ENCODE results near the gene PLAAT4.

The PLAAT4 gene

DNA sequence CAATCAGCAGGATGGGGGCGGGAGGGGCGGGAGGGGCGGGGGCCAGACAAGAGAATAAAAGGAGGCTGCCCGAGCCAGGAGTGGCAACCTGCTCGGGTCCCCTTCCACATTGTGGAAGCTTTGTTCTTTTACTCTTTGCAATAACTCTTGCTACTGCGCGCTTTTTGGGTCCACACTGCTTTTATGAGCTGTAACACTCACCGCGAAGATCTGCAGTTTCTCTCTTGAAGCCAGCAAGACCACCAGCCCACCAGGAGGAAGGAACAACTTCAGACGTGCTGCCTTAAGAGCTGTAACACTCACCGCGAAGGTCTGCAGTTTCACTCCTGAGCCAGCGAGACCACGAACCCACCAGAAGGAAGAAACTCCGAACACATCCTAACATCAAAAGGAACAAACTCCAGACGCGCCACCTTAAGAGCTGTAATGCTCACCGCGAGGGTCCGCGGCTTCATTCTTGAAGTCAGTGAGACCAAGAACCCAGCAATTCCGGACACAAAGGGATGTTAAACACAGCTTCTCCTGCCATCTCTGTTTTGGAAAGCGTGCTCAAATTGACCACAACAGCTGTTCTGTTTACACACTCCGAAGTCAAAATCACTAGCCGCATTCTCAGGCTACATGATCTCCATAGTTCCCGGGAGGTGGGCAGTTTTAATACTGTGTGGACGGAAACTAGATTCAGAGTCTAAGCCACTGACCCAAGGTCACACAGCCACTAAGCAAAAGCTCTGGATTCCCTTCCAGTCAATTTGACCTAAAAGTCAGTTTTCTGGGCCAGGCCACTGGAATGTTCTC, 14.7 kb downstream of the PLAAT4 start:
- TF ChIP-seq, protein P1, sequence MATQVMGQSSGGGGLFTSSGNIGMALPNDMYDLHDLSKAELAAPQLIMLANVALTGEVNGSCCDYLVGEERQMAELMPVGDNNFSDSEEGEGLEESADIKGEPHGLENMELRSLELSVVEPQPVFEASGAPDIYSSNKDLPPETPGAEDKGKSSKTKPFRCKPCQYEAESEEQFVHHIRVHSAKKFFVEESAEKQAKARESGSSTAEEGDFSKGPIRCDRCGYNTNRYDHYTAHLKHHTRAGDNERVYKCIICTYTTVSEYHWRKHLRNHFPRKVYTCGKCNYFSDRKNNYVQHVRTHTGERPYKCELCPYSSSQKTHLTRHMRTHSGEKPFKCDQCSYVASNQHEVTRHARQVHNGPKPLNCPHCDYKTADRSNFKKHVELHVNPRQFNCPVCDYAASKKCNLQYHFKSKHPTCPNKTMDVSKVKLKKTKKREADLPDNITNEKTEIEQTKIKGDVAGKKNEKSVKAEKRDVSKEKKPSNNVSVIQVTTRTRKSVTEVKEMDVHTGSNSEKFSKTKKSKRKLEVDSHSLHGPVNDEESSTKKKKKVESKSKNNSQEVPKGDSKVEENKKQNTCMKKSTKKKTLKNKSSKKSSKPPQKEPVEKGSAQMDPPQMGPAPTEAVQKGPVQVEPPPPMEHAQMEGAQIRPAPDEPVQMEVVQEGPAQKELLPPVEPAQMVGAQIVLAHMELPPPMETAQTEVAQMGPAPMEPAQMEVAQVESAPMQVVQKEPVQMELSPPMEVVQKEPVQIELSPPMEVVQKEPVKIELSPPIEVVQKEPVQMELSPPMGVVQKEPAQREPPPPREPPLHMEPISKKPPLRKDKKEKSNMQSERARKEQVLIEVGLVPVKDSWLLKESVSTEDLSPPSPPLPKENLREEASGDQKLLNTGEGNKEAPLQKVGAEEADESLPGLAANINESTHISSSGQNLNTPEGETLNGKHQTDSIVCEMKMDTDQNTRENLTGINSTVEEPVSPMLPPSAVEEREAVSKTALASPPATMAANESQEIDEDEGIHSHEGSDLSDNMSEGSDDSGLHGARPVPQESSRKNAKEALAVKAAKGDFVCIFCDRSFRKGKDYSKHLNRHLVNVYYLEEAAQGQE (IDR thresholded peaks at IDR 0.05; ENCODE audit: insufficient read depth in 1 of 2, low read depth in 2 of 2, low read length in 2 of 2), result no peak
- TF ChIP-seq SIN3A (IDR thresholded peaks at IDR 0.05; ENCODE audit: borderline replicate concordance, insufficient read depth, low read length) (no peak), POLR2AphosphoS5 (IDR thresholded peaks at IDR 0.05; ENCODE audit: low read depth, low read length) (no peak), TAF1 (IDR thresholded peaks at IDR 0.05; ENCODE audit: borderline replicate concordance, insufficient read depth, low read length) (no peak), FOXP2 (optimal IDR thresholded peaks at IDR 0.05; ENCODE audit: borderline replicate concordance, extremely low read depth, extremely low read length, insufficient read depth) (no peak)

DNA sequence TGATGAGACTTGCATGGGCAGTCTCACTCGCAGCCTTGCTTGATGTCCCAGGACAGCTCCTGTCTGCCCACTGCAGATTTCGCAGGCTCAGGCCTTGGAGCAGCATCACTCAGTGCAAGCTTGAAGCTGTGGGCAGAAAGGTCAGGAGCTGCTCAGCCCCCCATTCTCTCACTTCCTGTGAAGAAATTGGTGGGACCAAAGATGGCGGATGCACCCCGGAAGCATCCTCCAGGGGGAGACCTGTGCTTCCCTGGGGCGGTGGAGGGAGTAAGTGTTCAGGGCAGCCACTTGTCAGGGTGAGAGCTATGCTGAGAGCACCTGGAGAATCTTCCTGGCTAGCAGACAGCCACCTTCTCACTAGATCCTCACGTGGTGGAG, 15.3 kb downstream of the PLAAT4 start:
- TF ChIP-seq POLR2AphosphoS5 (IDR thresholded peaks at IDR 0.05; ENCODE audit: low read depth, low read length) (no peak), SIN3A (IDR thresholded peaks at IDR 0.05; ENCODE audit: borderline replicate concordance, insufficient read depth, low read length) (no peak), FOXP2 (optimal IDR thresholded peaks at IDR 0.05; ENCODE audit: borderline replicate concordance, extremely low read depth, extremely low read length, insufficient read depth) (no peak), TAF1 (IDR thresholded peaks at IDR 0.05; ENCODE audit: borderline replicate concordance, insufficient read depth, low read length) (no peak)
- TF ChIP-seq, protein P1 (IDR thresholded peaks at IDR 0.05; ENCODE audit: insufficient read depth in 1 of 2, low read depth in 2 of 2, low read length in 2 of 2), result no peak

DNA sequence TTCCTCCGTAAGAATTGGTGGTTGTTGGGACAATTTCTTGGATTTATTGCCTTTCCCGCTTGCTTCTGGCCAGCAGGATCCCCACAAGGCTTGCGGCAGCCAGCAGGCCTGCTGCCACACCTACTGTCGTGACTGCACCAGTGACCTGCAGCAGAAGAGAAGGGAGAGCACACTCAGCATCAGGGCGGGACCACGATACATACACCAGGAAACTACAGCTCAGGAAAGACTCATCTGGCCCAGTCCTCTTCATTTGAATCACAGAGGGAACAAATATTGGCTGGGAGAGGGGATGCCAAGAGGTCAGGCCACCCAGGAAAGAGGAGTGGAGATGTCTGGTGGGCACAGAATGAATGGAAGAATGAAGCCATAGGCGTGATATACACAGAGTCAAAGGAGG, 16.3 kb downstream of the PLAAT4 start:
- TF ChIP-seq SIN3A (IDR thresholded peaks at IDR 0.05; ENCODE audit: borderline replicate concordance, insufficient read depth, low read length) (no peak), POLR2AphosphoS5 (IDR thresholded peaks at IDR 0.05; ENCODE audit: low read depth, low read length) (no peak), FOXP2 (optimal IDR thresholded peaks at IDR 0.05; ENCODE audit: borderline replicate concordance, extremely low read depth, extremely low read length, insufficient read depth) (no peak), TAF1 (IDR thresholded peaks at IDR 0.05; ENCODE audit: borderline replicate concordance, insufficient read depth, low read length) (no peak)
- TF ChIP-seq, protein P1 (IDR thresholded peaks at IDR 0.05; ENCODE audit: insufficient read depth in 1 of 2, low read depth in 2 of 2, low read length in 2 of 2), result no peak

DNA sequence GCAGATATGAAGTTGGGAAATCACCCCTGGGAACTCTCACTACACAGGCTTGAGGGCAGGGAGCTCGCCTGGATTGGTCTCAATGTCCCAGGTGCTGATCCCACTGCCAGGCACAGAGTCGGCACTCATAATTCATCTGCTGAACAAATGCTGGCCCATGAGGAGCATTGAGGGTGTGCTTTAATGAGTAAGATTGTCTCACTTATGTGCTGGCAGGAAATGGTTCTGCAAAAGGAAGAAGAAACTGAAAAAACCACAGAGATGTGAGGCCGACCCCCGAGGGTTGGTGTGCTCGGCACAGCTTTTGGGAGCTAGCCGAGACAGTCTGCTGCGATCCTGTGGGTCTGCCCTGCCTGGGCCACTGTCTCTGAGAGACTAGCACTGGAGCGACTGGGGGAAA, 17.2 kb downstream of the PLAAT4 start:
- no peak for TF ChIP-seq SIN3A (IDR thresholded peaks at IDR 0.05; ENCODE audit: borderline replicate concordance, insufficient read depth, low read length)
- TF ChIP-seq, protein P1 (IDR thresholded peaks at IDR 0.05; ENCODE audit: insufficient read depth in 1 of 2, low read depth in 2 of 2, low read length in 2 of 2), result no peak
- TF ChIP-seq POLR2AphosphoS5 (IDR thresholded peaks at IDR 0.05; ENCODE audit: low read depth, low read length), result no peak
- no peak for TF ChIP-seq TAF1 (IDR thresholded peaks at IDR 0.05; ENCODE audit: borderline replicate concordance, insufficient read depth, low read length)
- no peak for TF ChIP-seq FOXP2 (optimal IDR thresholded peaks at IDR 0.05; ENCODE audit: borderline replicate concordance, extremely low read depth, extremely low read length, insufficient read depth)

Data from PFSK-1 (cell line).